Endothelial cell of umbilical vein (primary cell): Measurements from ENCODE around the gene EHMT1. TPM values are rescaled to one million over a fixed set of nuclear protein-coding genes. Genes with fewer than 3 reads are reported as not detected.

Experiments
- BruUV-seq: library from RNA; stranded (reverse); fragments of 400-500 nt; replicated peaks from 2 replicates; lab custom pipeline; 2021; lab: Mats Ljungman, UMichigan
- CTCF ChIA-PET: fragments of 300-600, 350-600 bp; sonication (Branson Sonifier 250); formaldehyde crosslinking; loops from one replicate; lab custom pipeline; 2021; ENCODE audit warnings: antibody characterized with exemption, inconsistent platforms; lab: Charles Lee
- POLR2A ChIA-PET: fragments of 300-600, 350-600 bp; sonication (Branson Sonifier 250); formaldehyde crosslinking; loops from one replicate; lab custom pipeline; 2021; ENCODE audit warnings: antibody characterized with exemption, inconsistent platforms; lab: Charles Lee
- DNase-seq: peaks from one replicate; pipeline ENCODE4 v3.0.0-alpha.2; 2011; ENCODE audit warnings: low read depth, low spot score
- FAIRE-seq: peaks from 2 replicates; lab custom pipeline; 2011; peaks lifted over from hg19 to GRCh38; lab: Jason Lieb, UNC
- H2AFZ ChIP-seq: 2 replicates; pipeline ENCODE4 v1.6.0; 2012; ENCODE audit warnings: low read depth, low read length, control low read depth, inconsistent platforms
- H3K27ac ChIP-seq: 2 replicates; pipeline ENCODE4 v1.5.1; 2011; ENCODE audit warnings: low read depth, mild to moderate bottlenecking, control low read depth, low read length, moderate library complexity; ENCODE audit not compliant: insufficient read depth
- H3K27me3 ChIP-seq, 2 experiments: 2 replicates each; pipeline versions ENCODE4 v1.6.0 to v1.6.1; 2011; ENCODE audit warnings: low read length in 2 of 2, mixed read lengths in 1 of 2; ENCODE audit not compliant: control insufficient read depth in 2 of 2, insufficient read depth in 2 of 2
- H3K36me3 ChIP-seq, 2 experiments: 2 replicates in 1 of 2; 3 replicates in 1 of 2; pipeline ENCODE4 v1.5.1; 2011; ENCODE audit warnings: low read length in 2 of 2, mild to moderate bottlenecking in 1 of 2, moderate library complexity in 1 of 2; ENCODE audit not compliant: control insufficient read depth in 2 of 2, insufficient read depth in 2 of 2; ENCODE audit errors: extremely low read depth in 1 of 2
- H3K4me1 ChIP-seq: 3 replicates; pipeline ENCODE4 v1.5.1; 2011; ENCODE audit warnings: mild to moderate bottlenecking, low read length; ENCODE audit not compliant: control insufficient read depth, insufficient read depth; ENCODE audit errors: extremely low read depth
- H3K4me2 ChIP-seq: 2 replicates; pipeline ENCODE4 v1.6.1; 2011; ENCODE audit warnings: low read length, control low read depth, mixed read lengths; ENCODE audit not compliant: insufficient read depth
- H3K4me3 ChIP-seq, 3 experiments: fragments of 200-600 bp in 1 of 3; sonication (generic), shearing (Covaris generic) in 1 of 3; replicated peaks in 1 of 3; 2 replicates each; pipeline ENCODE4 v1.5.1; 2011 to 2016; ENCODE audit warnings: control low read depth in 3 of 3, low read length in 3 of 3, mild to moderate bottlenecking in 2 of 3, inconsistent platforms in 1 of 3, low read depth in 1 of 3, moderate library complexity in 1 of 3; ENCODE audit not compliant: insufficient read depth in 1 of 3
- H3K79me2 ChIP-seq: 2 replicates; pipeline ENCODE4 v1.6.0; 2012; ENCODE audit warnings: low read length, inconsistent platforms; ENCODE audit not compliant: control insufficient read depth, insufficient read depth
- H3K9ac ChIP-seq: replicated peaks from 2 replicates; pipeline ENCODE3; 2011; ENCODE audit warnings: low read length, control low read depth; ENCODE audit not compliant: insufficient read depth; ENCODE audit errors: extremely low read depth
- H3K9me1 ChIP-seq: replicated peaks from 3 replicates; pipeline ENCODE4 v1.6.0; 2011; ENCODE audit warnings: mild to moderate bottlenecking, low read length; ENCODE audit not compliant: control insufficient read depth, insufficient read depth; ENCODE audit errors: extremely low read depth
- H3K9me3 ChIP-seq: replicated peaks from 2 replicates; pipeline ENCODE4 v1.5.1; 2012; ENCODE audit warnings: low read length, inconsistent platforms; ENCODE audit not compliant: control insufficient read depth, insufficient read depth
- H4K20me1 ChIP-seq: replicated peaks from 2 replicates; pipeline ENCODE3; 2011; ENCODE audit warnings: mild to moderate bottlenecking, low read length; ENCODE audit not compliant: control insufficient read depth, insufficient read depth; ENCODE audit errors: extremely low read depth
- CTCF ChIP-seq, 2 donors: IDR thresholded peaks; 1 replicate in 1 of 2; 2 replicates in 1 of 2; pipeline ENCODE4 v1.5.1; 2011; ENCODE audit warnings: low read length in 2 of 2, mild to moderate bottlenecking in 2 of 2, moderate library complexity in 2 of 2, control low read depth in 1 of 2, inconsistent platforms in 1 of 2, low read depth in 1 of 2; ENCODE audit not compliant: insufficient read depth in 1 of 2; ENCODE audit errors: extremely low read depth in 1 of 2
- EZH2 ChIP-seq: IDR thresholded peaks from 2 replicates; pipeline ENCODE4 v1.6.1; 2012; ENCODE audit warnings: borderline replicate concordance, low read depth, mild to moderate bottlenecking, moderate library complexity, low read length, inconsistent platforms; ENCODE audit not compliant: severe bottlenecking
- FOS ChIP-seq: IDR thresholded peaks from 2 replicates; pipeline ENCODE4 v1.6.1; 2011; ENCODE audit warnings: mild to moderate bottlenecking, low read length, moderate library complexity, borderline replicate concordance; ENCODE audit not compliant: insufficient read depth
- GATA2 ChIP-seq: IDR thresholded peaks from 2 replicates; pipeline ENCODE4 v1.7.0; 2011; ENCODE audit warnings: low read depth, mild to moderate bottlenecking, moderate library complexity, mixed read lengths, low read length; ENCODE audit not compliant: insufficient read length, insufficient read depth
- JUN ChIP-seq: IDR thresholded peaks from 2 replicates; pipeline ENCODE4 v1.6.1; 2011; ENCODE audit warnings: borderline replicate concordance, low read depth; ENCODE audit not compliant: insufficient read length, insufficient read depth
- MAX ChIP-seq: IDR thresholded peaks from 2 replicates; pipeline ENCODE4 v1.6.1; 2011; ENCODE audit not compliant: insufficient read depth, insufficient read length
- MYC ChIP-seq: IDR thresholded peaks from one replicate; pipeline ENCODE4 v1.6.1; 2011; ENCODE audit warnings: mild to moderate bottlenecking, low read depth, low read length
- POLR2A ChIP-seq: IDR thresholded peaks from 2 replicates; pipeline ENCODE4 v1.6.1; 2012; ENCODE audit warnings: low read depth, mild to moderate bottlenecking, control low read depth, low read length
- POLR2AphosphoS5 ChIP-seq: IDR thresholded peaks from 2 replicates; pipeline ENCODE4 v1.6.1; 2012; ENCODE audit warnings: low read depth, mild to moderate bottlenecking, control low read depth, low read length, moderate library complexity; ENCODE audit not compliant: insufficient read depth
- dilution Hi-C: fragments of 300-500 bp; cut with MboI; formaldehyde crosslinking; loops from one replicate; pipeline ENCODE4 v1.15.0; 2019; ENCODE audit warnings: low sequenced_read_pairs; ENCODE audit not compliant: extremely low pct_ligation_motif_present
- intact Hi-C: fragments of 100-400 bp; cut with micrococcal nuclease; formaldehyde crosslinking; loops from one replicate; pipeline ENCODE4 v1.10.0; 2022
- polyA plus RNA-seq, 4 experiments: library from polyadenylated mRNA; depleted of rRNA in 3 of 4; stranded (reverse) in 3 of 4; unstranded in 1 of 4; fragments of >200 nt; gene quantifications; 2 replicates each; pipeline versions ENCODE4 v1.2.1 to v1.2.3, GENCODE V29; 2011 to 2012; ENCODE audit warnings: missing spikeins in 1 of 4
- total RNA-seq: library from RNA; stranded (reverse); gene quantifications from 2 replicates; pipeline ENCODE4 v1.2.3, GENCODE V29; 2021

Gene EHMT1
- total and polyA plus RNA-seq, 2 donors (not counting 3 experiments of a cell fraction or from before 2014, with no cell fraction given) = 48.2 to 104 TPM

- peak; percentile 62 for TF ChIP-seq POLR2A
- TF ChIP-seq EZH2 = no peak
- TF ChIP-seq POLR2AphosphoS5 = peak; percentile 89
- peak; percentile 97 to 98 for TF ChIP-seq CTCF (IDR thresholded peaks at IDR 0.05; ENCODE audit: extremely low read depth in 1 of 2, insufficient read depth in 1 of 2, low read depth in 1 of 2, low read length in 2 of 2)
- no peak for TF ChIP-seq JUN
- TF ChIP-seq MAX = peak; percentile 29
- TF ChIP-seq MYC = no peak
- TF ChIP-seq FOS = no peak
- no peak for TF ChIP-seq GATA2
- peaks cover 32% of the 10 kb centered on the region for H3K79me2 ChIP-seq
- peaks cover 9 to 31% of the 10 kb centered on the region in 2 experiments for H3K36me3 ChIP-seq
- H3K4me1 ChIP-seq = peaks cover 14% of the 10 kb centered on the region
- H3K9me3 ChIP-seq = no peaks in the 10 kb centered on the region
- H3K9ac ChIP-seq = peak within 1 kb of the TSS; percentile 75
- H3K27me3 ChIP-seq = no peaks in the 10 kb centered on the region
- DNase-seq (peak; percentile 91), FAIRE-seq (peak; percentile 95)
- peak within 1 kb of the TSS; percentile 81 for H3K4me2 ChIP-seq
- dilution Hi-C loops = no loop called here
- H2AFZ ChIP-seq = peak within 1 kb of the TSS; percentile 87
- ChIA-PET CTCF (interaction anchor here (0.7 to 1.7 kb wide), 6 partner anchors 10 to 44 kb away, joined by 3 to 15 read pairs (median 5); partner anchors contain the start of genes MRPL41 and ZMYND19), POLR2A (interaction anchor here (1.4 kb wide), 1 partner anchor 24 kb away, joined by 3 read pairs; no protein-coding TSS in a partner anchor)
- intact Hi-C loops = loop anchor here (1.0 kb wide), 1 partner anchor 27 kb away; the partner anchor contains the start of gene ARRDC1
- H3K27ac ChIP-seq = peak within 1 kb of the TSS; percentile 22
- H3K4me3 ChIP-seq = peak within 1 kb of the TSS; percentile 77 to 94 (median 83)
- H4K20me1 ChIP-seq = no peaks in the 10 kb centered on the region
- no TSS peak for BruUV-seq
- no peaks in the 10 kb centered on the region for H3K9me1 ChIP-seq
These were observed 40.1 kb upstream of the EHMT1 start, which contains the start of gene DPH7 for GRCh38 chr9:137578518-137579258. TSS of gene DPH7 (minus strand) at chr9:137578925. CDS start at chr9:137578777, 148 bp downstream.
